ENCODE measurements around the gene CLDN34.

DNA sequence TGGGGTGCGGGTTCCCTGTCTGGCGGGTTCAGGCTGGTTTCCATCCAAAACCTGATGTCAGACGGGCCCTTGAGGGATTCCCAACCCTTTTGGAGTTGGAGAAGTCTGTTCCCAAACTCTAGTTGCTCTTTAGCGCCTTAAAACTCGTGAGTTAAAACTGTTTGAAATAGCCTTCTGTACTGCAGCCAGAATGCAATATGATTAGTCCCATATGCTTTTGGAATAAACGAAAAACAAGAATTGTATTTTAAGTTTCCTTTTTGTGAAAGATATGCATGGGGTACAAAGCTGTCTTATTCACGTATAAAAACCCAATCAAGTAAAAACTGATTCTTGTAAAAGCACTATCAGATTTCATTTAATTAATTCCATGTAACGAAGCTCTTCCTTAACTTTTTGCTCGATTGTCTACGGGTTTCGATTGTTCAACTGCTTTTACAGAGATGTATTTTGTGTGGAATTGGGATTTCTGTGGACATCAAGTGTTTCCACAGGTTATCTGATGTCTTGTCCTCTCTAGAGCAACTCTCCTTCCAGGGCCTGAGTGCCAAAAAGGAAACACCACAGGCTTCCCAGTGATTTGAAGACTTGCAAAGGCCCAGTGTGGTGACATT is 49.5 kb downstream of the CLDN34 start:
- TF ChIP-seq, protein P1, sequence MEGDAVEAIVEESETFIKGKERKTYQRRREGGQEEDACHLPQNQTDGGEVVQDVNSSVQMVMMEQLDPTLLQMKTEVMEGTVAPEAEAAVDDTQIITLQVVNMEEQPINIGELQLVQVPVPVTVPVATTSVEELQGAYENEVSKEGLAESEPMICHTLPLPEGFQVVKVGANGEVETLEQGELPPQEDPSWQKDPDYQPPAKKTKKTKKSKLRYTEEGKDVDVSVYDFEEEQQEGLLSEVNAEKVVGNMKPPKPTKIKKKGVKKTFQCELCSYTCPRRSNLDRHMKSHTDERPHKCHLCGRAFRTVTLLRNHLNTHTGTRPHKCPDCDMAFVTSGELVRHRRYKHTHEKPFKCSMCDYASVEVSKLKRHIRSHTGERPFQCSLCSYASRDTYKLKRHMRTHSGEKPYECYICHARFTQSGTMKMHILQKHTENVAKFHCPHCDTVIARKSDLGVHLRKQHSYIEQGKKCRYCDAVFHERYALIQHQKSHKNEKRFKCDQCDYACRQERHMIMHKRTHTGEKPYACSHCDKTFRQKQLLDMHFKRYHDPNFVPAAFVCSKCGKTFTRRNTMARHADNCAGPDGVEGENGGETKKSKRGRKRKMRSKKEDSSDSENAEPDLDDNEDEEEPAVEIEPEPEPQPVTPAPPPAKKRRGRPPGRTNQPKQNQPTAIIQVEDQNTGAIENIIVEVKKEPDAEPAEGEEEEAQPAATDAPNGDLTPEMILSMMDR (CRISPR knock-in tag; IDR thresholded peaks at IDR 0.05), result no peak
- no peak for TF ChIP-seq POLR2A (IDR thresholded peaks at IDR 0.05; ENCODE audit: insufficient read depth in 1 of 2, low read depth in 2 of 2, low read length in 2 of 2)
- no peak for TF ChIP-seq CBX5 (CRISPR knock-in tag; IDR thresholded peaks at IDR 0.05; ENCODE audit: borderline replicate concordance)
- TF ChIP-seq ZNF138 (CRISPR knock-in tag; IDR thresholded peaks at IDR 0.05; ENCODE audit: low read depth), result no peak
- TF ChIP-seq, protein P2, sequence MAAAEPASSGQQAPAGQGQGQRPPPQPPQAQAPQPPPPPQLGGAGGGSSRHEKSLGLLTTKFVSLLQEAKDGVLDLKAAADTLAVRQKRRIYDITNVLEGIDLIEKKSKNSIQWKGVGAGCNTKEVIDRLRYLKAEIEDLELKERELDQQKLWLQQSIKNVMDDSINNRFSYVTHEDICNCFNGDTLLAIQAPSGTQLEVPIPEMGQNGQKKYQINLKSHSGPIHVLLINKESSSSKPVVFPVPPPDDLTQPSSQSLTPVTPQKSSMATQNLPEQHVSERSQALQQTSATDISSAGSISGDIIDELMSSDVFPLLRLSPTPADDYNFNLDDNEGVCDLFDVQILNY (CRISPR knock-in tag; conservative IDR thresholded peaks at IDR 0.05), result no peak
- no peak for TF ChIP-seq ZNF274 (CRISPR knock-in tag; IDR thresholded peaks at IDR 0.05)
